ENCODE measurements around the gene KLK12.

The KLK12 gene

DNA sequence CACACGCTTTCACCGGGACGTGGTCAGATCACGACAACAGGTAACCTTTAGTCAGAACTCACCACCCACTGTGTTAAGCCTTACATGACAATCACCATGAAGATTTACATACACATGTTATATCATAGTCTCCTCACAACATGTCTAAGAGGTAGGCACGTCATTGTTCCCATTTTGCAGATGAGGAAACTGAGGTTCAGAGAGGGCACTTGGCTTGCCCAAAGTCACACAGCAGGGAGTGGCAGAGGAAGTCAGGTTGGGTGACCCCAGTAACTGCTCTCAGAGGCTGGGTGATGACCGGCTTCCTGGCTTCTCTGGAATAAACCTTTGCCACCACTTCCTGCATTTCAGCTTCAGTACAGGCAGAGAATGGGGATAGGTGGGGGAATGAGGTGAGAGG is 20.6 kb downstream of the KLK12 start:
- in situ Hi-C loops (cut with HindIII; ENCODE audit: low sequenced_read_pairs), result no loop called here
- no peak for DNase-seq (ENCODE audit: low read depth, low spot score)
- no peak for TF ChIP-seq CTCF (IDR thresholded peaks at IDR 0.05; ENCODE audit: low read depth, low read length)
- H3K4me3 ChIP-seq (ENCODE audit: low read depth, low read length), result no peak overlapping the region

- TF ChIP-seq CTCF (IDR thresholded peaks at IDR 0.05; ENCODE audit: low read depth, low read length), result no peak
- H3K4me3 ChIP-seq (ENCODE audit: low read depth, low read length), result no peak overlapping the region
- no peak for DNase-seq (ENCODE audit: low read depth, low spot score)
- in situ Hi-C loops (cut with HindIII; ENCODE audit: low sequenced_read_pairs), result no loop called here
These were observed 22.1 kb downstream of the KLK12 start for GRCh38 chr19:51012661-51013190.

GRCh38 chr19:51010066-51010795 is 24.6 kb downstream of the KLK12 start:
- in situ Hi-C loops (cut with HindIII; ENCODE audit: low sequenced_read_pairs), result no loop called here
- no peak for TF ChIP-seq CTCF (IDR thresholded peaks at IDR 0.05; ENCODE audit: low read depth, low read length)
- no peak for DNase-seq (ENCODE audit: low read depth, low spot score)
- no peak overlapping the region for H3K4me3 ChIP-seq (ENCODE audit: low read depth, low read length)

DNA sequence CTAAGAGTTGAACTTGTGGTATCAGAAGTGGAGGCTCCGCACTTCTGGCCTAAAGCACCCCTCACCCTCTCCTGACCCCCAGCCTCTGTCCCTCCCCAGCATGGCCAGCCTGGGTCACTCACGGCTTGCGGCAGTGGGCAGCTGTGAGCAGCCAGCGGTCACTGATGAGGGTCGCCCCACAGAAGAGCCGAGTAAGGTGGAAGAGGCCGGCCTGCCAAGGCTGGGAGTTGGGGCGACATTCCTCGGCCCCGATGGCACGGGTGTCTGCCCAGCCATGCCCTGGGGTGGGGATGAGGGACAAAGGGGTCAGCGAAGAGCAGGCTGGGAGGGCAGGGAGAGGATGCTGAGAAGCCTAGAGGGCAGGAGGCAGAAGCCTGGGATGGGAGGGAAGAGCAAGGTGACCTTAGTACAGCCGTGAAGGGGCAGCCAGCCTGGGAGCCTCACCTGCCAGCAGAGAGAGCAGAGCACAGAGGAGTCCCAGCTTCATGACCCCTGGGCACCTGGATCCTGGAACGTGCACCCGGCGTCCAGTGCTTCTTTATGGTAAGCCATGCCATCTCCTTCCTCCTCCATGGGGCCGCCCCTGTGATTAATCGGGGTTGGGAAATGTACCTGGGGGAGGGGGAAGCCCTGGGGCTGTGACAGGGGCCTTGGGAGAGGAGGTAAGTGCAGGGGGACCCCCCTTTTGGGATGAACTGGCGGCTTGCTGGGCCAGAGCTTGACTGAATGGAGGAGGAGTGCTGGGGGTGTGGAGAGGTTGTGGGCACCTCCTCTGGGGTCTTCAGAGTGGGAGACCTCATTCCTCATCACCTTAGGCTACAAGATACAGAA is 25.5 kb downstream of the KLK12 start:
- no peak overlapping the region for H3K4me3 ChIP-seq (ENCODE audit: low read depth, low read length)
- in situ Hi-C loops (cut with HindIII; ENCODE audit: low sequenced_read_pairs), result no loop called here
- TF ChIP-seq CTCF (IDR thresholded peaks at IDR 0.05; ENCODE audit: low read depth, low read length), result no peak
- no peak for DNase-seq (ENCODE audit: low read depth, low spot score)

DNA sequence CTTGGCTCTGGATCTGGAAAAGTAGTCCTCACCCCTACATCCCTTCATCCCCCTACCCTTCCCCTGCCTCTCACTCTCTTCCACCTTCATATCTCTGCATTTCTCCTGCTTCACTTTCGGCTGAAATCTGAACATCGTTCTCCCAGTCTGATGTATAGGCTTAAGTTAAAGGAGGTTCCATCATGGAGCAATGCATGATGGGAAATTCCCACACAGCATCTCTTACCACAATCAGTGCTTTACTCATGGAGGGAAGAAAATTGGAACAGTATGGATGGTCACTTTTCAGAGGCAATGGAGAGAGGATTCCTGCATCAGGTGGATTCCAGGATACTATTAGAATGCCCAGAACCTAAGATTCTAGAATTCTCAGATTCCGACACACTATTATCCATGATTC is 27.3 kb downstream of the KLK12 start:
- DNase-seq (ENCODE audit: low read depth, low spot score), result no peak
- in situ Hi-C loops (cut with HindIII; ENCODE audit: low sequenced_read_pairs), result no loop called here
- TF ChIP-seq CTCF (IDR thresholded peaks at IDR 0.05; ENCODE audit: low read depth, low read length), result no peak
- no peak overlapping the region for H3K4me3 ChIP-seq (ENCODE audit: low read depth, low read length)

DNA sequence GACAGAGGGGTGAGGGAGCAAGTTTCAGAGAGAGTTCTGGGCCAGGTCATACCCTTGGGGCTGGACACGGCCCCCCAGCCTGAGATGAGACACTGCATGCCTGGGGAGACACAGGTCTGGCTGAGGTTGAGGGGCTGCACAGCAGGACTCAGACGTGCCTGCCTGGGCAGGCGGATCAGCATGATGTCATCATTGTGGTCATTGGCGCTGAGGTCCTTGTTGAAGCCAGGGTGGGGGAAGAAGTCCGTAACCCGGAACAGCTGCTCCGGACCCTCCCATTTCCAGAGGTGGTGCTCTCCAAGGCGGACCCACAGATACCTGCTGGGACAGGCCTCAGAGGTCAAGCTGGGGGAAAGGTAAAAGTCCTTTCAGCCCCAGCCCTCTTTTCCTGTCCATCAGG is 28.4 kb downstream of the KLK12 start:
- no peak for TF ChIP-seq CTCF (IDR thresholded peaks at IDR 0.05; ENCODE audit: low read depth, low read length)
- no peak for DNase-seq (ENCODE audit: low read depth, low spot score)
- no peak overlapping the region for H3K4me3 ChIP-seq (ENCODE audit: low read depth, low read length)
- in situ Hi-C loops (cut with HindIII; ENCODE audit: low sequenced_read_pairs), result no loop called here

Data from astrocyte of the spinal cord (primary cell).